PC-3 (cell line): Measurements from ENCODE around the gene RPP21.

ENCODE experiments used
- EZH2 ChIP-seq: fragments of 300-600 bp; sonication (generic); IDR thresholded peaks from one replicate; pipeline ENCODE4 v1.6.1; 2017; ENCODE audit warnings: antibody characterized with exemption, mild to moderate bottlenecking, low read length; ENCODE audit not compliant: unreplicated experiment
- TF ChIP-seq, protein P1 (sequence below): fragments of 300-600 bp; sonication (generic); conservative IDR thresholded peaks from 2 replicates; pipeline ENCODE4 v1.5.1; 2017; ENCODE audit warnings: antibody characterized with exemption, low read depth, mild to moderate bottlenecking, low read length

- TF ChIP-seq, protein P1, sequence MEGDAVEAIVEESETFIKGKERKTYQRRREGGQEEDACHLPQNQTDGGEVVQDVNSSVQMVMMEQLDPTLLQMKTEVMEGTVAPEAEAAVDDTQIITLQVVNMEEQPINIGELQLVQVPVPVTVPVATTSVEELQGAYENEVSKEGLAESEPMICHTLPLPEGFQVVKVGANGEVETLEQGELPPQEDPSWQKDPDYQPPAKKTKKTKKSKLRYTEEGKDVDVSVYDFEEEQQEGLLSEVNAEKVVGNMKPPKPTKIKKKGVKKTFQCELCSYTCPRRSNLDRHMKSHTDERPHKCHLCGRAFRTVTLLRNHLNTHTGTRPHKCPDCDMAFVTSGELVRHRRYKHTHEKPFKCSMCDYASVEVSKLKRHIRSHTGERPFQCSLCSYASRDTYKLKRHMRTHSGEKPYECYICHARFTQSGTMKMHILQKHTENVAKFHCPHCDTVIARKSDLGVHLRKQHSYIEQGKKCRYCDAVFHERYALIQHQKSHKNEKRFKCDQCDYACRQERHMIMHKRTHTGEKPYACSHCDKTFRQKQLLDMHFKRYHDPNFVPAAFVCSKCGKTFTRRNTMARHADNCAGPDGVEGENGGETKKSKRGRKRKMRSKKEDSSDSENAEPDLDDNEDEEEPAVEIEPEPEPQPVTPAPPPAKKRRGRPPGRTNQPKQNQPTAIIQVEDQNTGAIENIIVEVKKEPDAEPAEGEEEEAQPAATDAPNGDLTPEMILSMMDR: no peak
- TF ChIP-seq EZH2: no peak
Measured at GRCh38 chr6:30311101-30311500, 33.9 kb upstream of the RPP21 start.
